ENCODE results near the gene RCBTB2. TPM values are rescaled to one million over a fixed set of nuclear protein-coding genes. Genes with fewer than 3 reads are reported as not detected.

RCBTB2 gene
- total and polyA plus RNA-seq, 4 donors, result 4.1 to 9.0 (median 5.4) TPM

DNA sequence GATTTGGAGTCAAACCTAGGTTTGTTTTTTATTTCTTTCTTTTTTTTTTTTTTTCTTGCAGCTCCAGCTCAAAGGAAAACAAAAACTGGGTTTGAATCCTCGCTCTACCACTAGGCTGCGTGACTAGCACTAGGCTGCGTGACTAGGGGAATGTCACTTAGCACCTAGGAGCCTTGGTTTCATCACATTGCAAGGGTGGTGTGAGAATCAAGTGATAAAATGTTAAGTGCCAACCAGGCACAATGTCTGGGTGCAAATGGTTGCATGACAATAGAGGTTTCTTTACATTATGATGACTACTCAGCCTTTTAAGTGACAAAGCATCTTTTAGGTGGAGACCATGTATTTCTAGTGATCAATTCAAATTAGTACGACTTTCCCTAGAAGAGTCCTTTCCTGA is 27.9 kb downstream of the RCBTB2 start:
- Histone ChIP-seq H3K4me3 (ENCODE audit: low read depth in 1 of 3, low read length in 3 of 3) (no peak overlapping the region), H3K27ac (ENCODE audit: low read depth in 1 of 2, low read length in 2 of 2) (peak overlapping the region in 1 of 2 donors; percentile 7), H3K36me3 (ENCODE audit: control insufficient read depth in 4 of 4, insufficient read depth in 3 of 4, low read depth in 1 of 4, low read length in 3 of 4) (peaks cover 0 to 3% (median 1%) of the 10 kb centered on the region in 4 donors), H3K27me3 (ENCODE audit: control insufficient read depth in 4 of 4, insufficient read depth in 4 of 4, low read length in 3 of 4) (no peaks in the 10 kb centered on the region), H3K9me3 (ENCODE audit: control insufficient read depth in 4 of 4, low read length in 3 of 4) (no peaks in the 10 kb centered on the region), H3K9ac (ENCODE audit: low read depth in 1 of 2, low read length in 2 of 2) (no peak overlapping the region), H3K4me1 (ENCODE audit: control insufficient read depth in 4 of 4, insufficient read depth in 4 of 4, low read length in 3 of 4) (no peaks in the 10 kb centered on the region)
- TF ChIP-seq FOXA2 (IDR thresholded peaks at IDR 0.05) (no peak), NR2F2 (IDR thresholded peaks at IDR 0.05) (no peak), SP1 (IDR thresholded peaks at IDR 0.05) (no peak), JUND (IDR thresholded peaks at IDR 0.05) (no peak), YY1 (IDR thresholded peaks at IDR 0.05) (no peak), RAD21 (IDR thresholded peaks at IDR 0.05) (no peak), HNF4A (conservative IDR thresholded peaks at IDR 0.05) (no peak), EGR1 (IDR thresholded peaks at IDR 0.05; ENCODE audit: low read depth in 2 of 2) (no peak), RXRA (IDR thresholded peaks at IDR 0.05) (no peak), GABPA (IDR thresholded peaks at IDR 0.05 in 1 of 2, conservative IDR thresholded peaks at IDR 0.05 in 1 of 2) (no peak), HNF4G (IDR thresholded peaks at IDR 0.05) (no peak), TAF1 (conservative IDR thresholded peaks at IDR 0.05) (no peak)
- TF ChIP-seq, protein P1, sequence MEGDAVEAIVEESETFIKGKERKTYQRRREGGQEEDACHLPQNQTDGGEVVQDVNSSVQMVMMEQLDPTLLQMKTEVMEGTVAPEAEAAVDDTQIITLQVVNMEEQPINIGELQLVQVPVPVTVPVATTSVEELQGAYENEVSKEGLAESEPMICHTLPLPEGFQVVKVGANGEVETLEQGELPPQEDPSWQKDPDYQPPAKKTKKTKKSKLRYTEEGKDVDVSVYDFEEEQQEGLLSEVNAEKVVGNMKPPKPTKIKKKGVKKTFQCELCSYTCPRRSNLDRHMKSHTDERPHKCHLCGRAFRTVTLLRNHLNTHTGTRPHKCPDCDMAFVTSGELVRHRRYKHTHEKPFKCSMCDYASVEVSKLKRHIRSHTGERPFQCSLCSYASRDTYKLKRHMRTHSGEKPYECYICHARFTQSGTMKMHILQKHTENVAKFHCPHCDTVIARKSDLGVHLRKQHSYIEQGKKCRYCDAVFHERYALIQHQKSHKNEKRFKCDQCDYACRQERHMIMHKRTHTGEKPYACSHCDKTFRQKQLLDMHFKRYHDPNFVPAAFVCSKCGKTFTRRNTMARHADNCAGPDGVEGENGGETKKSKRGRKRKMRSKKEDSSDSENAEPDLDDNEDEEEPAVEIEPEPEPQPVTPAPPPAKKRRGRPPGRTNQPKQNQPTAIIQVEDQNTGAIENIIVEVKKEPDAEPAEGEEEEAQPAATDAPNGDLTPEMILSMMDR (IDR thresholded peaks at IDR 0.05; ENCODE audit: low read depth, low read length, missing input control), result no peak
- TF ChIP-seq, protein P2, sequence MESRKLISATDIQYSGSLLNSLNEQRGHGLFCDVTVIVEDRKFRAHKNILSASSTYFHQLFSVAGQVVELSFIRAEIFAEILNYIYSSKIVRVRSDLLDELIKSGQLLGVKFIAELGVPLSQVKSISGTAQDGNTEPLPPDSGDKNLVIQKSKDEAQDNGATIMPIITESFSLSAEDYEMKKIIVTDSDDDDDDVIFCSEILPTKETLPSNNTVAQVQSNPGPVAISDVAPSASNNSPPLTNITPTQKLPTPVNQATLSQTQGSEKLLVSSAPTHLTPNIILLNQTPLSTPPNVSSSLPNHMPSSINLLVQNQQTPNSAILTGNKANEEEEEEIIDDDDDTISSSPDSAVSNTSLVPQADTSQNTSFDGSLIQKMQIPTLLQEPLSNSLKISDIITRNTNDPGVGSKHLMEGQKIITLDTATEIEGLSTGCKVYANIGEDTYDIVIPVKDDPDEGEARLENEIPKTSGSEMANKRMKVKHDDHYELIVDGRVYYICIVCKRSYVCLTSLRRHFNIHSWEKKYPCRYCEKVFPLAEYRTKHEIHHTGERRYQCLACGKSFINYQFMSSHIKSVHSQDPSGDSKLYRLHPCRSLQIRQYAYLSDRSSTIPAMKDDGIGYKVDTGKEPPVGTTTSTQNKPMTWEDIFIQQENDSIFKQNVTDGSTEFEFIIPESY (IDR thresholded peaks at IDR 0.05), result no peak
- TF ChIP-seq, protein P3, sequence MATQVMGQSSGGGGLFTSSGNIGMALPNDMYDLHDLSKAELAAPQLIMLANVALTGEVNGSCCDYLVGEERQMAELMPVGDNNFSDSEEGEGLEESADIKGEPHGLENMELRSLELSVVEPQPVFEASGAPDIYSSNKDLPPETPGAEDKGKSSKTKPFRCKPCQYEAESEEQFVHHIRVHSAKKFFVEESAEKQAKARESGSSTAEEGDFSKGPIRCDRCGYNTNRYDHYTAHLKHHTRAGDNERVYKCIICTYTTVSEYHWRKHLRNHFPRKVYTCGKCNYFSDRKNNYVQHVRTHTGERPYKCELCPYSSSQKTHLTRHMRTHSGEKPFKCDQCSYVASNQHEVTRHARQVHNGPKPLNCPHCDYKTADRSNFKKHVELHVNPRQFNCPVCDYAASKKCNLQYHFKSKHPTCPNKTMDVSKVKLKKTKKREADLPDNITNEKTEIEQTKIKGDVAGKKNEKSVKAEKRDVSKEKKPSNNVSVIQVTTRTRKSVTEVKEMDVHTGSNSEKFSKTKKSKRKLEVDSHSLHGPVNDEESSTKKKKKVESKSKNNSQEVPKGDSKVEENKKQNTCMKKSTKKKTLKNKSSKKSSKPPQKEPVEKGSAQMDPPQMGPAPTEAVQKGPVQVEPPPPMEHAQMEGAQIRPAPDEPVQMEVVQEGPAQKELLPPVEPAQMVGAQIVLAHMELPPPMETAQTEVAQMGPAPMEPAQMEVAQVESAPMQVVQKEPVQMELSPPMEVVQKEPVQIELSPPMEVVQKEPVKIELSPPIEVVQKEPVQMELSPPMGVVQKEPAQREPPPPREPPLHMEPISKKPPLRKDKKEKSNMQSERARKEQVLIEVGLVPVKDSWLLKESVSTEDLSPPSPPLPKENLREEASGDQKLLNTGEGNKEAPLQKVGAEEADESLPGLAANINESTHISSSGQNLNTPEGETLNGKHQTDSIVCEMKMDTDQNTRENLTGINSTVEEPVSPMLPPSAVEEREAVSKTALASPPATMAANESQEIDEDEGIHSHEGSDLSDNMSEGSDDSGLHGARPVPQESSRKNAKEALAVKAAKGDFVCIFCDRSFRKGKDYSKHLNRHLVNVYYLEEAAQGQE (IDR thresholded peaks at IDR 0.05), result no peak
- TF ChIP-seq, protein P4, sequence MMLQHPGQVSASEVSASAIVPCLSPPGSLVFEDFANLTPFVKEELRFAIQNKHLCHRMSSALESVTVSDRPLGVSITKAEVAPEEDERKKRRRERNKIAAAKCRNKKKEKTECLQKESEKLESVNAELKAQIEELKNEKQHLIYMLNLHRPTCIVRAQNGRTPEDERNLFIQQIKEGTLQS (IDR thresholded peaks at IDR 0.05), result no peak
- TF ChIP-seq, protein P5, sequence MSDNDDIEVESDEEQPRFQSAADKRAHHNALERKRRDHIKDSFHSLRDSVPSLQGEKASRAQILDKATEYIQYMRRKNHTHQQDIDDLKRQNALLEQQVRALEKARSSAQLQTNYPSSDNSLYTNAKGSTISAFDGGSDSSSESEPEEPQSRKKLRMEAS (IDR thresholded peaks at IDR 0.05), result no peak
- DNase-seq (ENCODE audit: low spot score), result no peak
- 91% methylated on average over 4 of the region's 4 CpGs for WGBS
